Measurements from ENCODE around the gene KIF5C.

The KIF5C gene

DNA sequence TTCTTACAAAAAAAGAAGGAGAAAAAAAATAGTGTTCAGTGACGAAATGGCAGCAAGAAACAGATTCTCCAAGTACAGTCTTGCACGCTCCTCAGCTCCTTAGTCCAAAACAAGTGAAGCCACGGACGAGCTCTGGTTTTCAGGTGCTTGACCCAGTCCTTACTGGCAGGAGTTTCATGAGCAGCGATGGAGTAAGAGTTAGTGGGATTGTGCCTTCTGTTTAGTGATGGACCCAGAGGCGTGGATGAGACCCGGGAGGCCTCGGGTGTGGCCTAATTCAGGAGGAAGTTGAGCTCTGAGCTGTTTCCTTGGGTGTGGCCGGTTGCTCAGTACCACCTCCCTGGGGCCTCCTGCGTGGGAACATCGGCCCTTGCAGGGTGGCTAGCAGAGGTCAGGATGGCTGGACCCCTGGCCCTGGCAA lies 52.0 kb downstream of the KIF5C start:
- no peak for DNase-seq

DNA sequence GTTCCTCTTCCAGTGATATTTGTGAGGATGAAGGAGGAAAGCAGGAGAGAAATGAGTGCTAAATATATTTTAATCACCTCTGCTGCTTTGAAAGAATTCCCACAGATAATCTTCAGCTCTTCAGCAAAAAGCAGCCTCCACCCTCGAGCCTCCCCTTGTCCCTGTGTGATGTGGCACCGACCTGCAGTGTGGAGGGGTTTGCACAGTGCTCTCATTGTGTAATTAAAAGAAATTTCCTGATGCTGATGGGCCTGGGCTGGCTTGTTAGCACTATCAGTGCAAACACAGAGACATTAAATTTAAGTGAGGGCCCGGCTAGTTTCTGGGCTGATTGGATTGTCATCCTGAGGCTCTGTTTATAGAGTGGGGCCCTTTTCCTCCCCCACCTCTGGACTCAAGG lies 53.4 kb downstream of the KIF5C start:
- no peak for DNase-seq

DNA sequence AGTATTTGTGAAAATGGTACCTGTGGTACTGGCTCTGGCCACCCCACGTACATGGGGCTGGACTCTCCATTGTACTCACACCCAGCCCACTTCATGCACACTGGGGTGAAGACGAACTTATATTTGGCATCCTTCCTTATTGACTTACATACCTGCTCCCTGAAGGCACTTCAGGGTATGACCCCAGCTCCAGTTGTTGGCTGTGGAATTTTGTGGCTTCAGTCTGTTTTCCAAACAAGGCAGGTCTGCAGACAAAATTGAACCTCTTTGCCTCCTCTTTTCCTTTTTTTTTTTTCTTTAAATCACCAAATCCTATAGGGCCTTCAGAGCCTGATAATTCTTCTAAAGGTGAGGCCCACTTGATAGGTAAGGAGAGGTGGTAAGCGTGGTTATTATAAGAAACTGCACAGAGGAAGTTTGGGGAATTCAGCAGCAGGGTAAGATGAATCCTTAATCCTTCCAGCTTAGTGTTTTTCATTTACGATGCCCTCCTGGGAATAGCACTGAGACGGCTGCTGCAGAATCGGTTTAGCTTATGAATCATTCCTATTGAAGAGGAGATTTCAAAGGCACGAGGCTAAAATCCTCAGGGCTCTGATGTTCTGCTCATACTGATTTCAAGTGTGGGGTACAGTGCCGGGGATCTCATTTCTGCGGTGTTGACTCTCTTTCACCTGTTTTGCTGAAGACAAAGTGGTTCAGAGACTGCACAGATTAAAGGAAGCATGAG lies 55.2 kb downstream of the KIF5C start:
- DNase-seq = no peak

DNA sequence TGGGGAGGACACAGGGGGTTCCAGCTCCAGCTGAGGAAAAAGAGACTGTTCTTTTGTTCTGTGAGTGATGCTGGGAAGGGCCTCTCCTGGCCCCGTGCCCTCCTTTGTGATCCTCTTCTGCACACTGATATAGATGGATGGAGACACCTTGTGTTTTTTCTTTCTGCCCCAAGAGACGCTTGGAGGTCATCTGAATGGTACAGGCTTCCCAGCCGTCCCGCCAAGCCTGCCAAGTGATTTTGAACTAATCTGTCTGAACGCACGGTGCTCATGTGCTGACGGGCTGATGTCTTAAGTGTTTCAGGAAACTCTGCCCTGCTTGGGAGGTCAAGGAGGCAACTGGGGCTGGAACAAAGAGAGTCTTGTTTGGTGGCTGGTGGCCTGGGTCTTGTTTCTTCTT lies 57.5 kb downstream of the KIF5C start:
- no peak for DNase-seq

DNA sequence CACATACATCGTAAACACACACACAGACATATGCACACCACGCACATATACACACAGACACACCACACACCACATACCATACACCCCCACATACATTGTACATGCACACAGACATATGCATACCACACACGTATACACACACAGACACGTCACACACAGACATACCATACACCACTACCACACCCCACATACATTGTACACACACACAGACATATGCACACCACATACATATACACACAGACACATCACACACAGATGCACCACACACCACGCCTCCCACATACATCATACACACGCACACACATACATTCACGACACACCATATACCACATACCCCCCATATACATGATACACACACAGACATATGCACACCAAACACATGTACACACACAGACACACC lies 58.4 kb downstream of the KIF5C start:
- DNase-seq = no peak

DNA sequence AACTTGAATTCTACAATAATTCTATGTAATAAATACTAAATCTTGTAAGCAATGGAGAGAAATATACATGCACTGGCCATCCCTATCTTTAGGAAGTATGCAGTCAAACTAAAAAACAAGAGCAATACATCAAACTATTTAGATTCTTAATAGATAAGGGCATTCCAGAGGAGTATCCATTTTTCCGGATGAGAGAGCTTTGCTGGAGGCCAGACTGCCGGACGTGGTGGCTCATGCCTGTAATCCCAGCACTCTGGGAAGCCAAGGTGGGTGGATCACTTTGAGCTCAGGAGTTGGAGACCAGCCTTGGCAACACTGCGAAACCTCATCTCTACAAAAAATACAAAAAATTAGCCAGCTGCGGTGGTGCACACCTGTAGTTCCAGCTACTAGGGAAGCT lies 60.8 kb downstream of the KIF5C start:
- DNase-seq = no peak

DNA sequence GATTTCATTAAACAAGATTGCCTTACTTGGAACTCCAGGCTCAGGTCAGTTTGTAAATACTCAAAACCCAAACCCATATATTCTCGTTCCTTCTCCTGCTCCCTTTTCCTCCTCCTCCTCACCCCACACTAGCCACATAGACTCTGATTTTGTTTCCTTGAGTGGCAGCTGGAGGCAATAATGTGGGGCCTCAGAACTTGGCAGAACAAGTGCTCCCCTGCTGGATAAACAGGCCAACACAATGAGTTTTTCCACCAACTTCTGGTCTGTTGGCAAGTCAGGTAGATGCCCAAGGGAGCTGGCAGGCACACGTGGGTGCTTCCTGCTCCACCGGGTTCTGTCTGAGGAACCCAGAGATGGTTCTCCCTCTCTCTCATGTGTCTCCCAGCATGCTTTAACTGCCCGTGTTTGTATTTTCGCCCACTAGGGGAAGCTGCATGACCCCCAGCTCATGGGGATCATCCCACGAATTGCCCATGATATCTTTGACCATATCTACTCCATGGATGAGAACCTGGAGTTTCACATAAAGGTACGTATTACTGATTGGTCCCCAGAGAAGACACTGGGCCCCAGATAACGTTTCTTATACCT lies 61.9 kb downstream of the KIF5C start:
- no peak for DNase-seq

DNA sequence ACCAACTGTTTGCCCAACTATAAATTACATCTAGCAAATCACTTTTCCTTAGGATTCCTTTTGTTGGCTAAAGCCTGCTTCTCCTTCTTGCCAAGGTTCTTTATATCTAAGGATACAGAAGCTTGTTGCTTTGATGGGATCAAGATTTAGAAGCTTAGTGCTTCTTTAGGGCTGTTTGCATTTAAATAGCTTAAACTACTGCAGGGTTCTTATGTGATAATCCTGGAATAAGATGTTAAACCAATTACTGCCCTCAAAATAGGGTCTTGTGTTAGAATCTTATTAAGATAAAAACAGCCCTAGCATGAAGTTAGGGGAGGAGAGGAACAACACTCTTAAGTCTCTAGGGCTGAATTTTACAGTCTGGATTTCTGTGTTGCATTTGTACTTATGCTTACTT lies 64.2 kb downstream of the KIF5C start:
- no peak for DNase-seq

DNA sequence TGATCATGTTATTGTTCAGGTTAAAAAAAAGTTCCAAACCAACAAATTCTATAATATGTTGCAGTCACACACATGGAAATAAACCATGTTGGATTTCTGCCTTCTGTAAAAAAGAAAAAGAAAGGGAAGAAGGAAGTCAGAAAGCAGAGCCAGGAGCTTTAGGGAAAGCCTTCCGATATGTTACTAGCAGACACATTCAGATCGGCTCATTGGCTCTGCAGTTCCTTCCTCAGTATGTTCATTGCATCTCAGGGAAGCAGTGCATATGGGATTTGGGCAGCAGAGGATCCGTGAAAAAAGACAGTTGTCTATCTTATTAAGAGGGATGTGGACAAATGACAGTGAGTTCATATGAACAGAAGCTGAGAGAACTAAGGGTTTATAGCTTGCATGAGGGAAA lies 68.1 kb downstream of the KIF5C start:
- DNase-seq = no peak

DNA sequence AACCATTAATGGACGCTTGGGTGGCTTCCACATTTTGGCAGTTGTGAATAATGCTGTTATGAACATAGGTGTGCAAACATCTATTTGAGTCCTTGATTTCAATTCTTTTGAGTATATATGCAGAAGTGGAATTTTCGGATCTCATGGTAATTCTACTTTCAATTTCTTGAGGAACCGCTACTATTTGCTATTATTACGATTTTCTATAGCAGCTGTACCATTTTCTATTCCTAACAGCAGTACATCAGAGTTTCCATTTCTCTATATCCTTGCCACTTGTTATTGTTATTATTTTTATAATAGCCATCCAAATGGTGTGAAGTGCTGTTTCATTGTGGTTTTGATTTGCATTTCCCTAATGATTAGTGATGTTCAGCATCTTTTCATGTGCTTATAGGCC lies 69.5 kb downstream of the KIF5C start:
- no peak for DNase-seq

DNA sequence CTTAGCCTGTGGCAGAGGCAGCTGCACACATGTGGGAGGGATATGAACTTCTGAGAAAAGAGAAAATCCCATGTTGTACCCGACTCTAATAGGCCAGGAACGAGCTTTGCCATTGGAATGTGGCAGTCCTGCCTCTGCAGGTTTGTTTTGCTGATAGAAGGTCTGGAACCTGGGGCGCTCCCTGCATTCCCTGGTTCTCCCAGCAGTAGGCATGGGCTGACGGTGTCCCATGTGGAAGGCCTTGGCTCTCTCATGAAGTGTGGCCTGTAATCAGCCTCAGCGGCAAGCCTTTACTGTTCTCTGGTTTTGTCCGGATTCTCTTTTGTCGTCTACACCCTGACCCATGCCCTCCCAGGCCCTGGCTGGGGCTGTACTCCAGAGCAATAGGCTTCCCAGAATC lies 72.3 kb downstream of the KIF5C start:
- no peak for DNase-seq

DNA sequence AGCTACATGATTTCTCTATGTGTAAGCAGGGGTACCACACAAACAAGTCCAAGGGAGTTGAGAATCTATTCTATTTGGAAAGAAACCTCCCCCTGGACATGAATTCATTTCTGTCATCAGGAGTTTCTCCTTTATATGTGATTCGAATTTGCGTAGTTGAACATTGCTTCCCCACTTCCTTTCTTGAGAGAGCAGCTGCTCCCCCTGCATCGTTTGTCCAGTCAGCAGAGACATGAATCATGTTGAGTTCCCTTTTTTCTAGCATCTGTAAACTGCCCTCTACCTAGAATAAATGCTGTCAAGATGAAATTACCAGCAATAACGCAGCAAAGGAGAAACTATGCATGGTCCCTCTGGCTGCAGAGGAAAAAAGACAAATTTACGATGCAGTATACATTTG lies 73.8 kb downstream of the KIF5C start:
- DNase-seq = no peak

DNA sequence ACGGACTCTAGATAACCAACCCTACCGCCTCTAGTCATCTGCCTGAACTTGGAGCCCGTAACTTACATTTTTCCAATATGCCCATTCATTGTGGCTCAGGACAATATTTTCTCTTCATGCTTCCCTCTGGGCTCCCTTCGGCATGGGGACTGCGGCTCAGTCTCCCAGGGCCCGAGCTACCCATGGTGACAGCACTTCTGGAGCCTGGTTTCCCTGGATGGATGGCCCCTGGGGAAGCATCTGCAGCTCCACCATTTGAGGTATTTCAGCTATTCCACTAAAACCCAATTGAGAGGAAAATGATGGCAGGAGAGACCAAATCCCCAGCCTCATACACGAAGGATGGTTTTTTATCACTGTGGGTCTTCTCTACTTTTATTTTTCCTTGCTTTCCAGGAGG lies 74.3 kb downstream of the KIF5C start:
- no peak for DNase-seq

DNA sequence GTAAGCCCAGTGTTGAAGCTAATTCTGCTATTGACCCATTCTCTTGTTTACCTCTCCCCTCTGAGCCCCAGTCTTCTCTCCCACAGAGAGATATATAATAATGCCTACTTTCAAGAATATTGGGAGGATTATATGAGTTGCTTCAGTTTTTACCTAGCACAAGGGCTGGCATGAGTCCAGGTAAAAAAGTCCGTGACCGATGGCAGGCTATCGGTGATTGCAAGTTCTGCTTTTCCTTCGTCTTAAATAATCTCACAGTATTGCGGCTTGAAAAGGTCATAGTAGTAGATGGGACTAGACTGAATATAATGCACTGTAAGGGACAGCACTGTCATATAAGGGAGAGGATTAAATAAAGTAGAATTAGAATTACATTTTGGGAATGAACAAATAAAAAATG lies 77.6 kb downstream of the KIF5C start:
- no peak for DNase-seq

DNA sequence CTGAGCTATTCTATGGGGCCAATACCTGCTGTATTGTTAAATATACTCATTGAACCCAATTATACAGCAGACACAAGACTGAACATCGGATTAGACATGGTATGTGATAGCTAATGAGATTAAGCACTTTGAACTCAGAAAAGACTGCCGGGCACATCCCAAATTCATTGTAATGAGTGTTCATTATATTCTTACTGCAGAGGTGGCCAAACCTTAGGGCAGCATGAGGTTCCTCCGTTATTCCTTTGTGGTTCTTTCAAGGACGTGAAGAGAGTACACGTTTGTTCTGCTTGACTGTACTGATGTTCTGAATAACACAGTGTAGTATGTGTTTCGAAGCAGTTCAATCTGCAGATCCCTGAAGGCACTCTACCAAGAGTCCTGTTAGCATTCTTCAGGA lies 78.4 kb downstream of the KIF5C start:
- no peak for DNase-seq

DNA sequence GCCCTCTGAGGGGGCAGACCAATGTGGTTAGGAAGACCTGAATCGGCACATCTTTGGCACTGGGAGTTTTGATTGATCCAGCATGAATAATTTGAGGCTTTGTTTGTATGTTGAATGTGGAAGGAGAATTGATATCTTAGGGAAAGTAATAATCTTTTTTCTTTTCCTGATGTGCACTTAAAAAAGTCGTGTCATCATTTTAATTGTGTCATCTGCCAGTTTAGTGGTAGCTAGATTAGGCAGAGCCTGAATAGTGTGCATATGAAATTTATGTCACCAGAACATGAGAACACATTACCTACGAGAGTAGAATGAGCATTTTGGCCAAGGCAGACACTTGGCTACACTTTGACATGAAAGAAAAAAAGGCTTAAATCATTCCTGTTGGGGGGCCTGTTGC lies 79.5 kb downstream of the KIF5C start:
- no peak for DNase-seq

DNA sequence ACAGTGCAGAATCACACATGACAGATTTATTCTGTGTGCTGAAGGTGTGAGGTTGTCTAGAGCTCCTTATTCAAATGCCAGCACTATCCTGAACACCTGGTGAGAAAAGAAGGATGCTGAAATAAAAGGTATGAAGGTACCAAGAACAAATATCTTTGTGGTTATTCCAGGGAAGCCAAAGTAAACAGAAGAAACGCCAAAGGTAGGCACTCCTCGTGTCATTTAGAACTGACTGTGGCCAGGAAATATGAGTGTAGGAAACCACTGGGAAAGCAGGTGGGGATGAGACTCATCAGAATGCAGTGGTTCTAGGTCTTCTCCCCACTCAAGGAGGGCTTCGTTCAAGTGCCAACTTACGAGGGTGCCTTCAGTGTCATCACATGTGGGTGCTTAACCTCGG lies 80.8 kb downstream of the KIF5C start:
- no peak for DNase-seq

DNA sequence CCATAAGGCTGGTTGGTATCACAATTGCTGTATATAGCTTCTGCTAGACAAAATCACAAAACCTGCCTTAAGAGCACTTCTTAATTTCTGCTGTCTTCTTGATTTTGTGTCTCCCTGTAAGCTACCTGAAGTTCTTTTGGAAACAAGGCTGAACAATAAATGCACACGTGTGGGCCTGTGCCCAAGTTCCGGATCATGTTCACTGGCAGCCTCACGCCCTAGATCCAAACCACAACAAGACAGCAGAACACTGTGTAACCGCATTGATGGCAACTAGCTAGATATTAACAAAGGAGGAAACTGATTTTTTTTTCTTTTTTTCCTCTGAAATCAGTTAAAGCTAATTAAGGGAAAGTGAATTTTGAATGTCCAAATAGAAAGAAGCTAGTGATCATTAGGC lies 82.0 kb downstream of the KIF5C start:
- DNase-seq = no peak

DNA sequence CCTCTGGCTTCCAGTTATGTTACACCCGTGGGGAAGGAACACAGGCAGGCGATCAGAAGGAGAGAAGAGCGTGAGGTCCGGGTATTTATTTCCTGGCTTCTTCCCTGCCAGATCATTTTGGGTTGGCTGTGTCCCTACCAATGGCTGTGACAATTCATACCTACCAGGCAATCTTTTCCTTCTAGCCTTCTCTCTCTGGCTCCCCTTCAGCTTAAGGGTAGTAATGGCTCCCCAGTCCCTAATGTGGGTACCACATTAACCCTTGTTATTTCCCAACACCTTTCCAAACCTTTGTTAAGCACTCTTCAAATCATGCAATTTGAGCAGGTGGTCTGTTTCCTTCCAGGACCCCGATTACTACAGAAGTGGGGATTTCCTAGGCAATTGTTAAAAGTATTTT lies 84.7 kb downstream of the KIF5C start:
- no peak for DNase-seq

DNA sequence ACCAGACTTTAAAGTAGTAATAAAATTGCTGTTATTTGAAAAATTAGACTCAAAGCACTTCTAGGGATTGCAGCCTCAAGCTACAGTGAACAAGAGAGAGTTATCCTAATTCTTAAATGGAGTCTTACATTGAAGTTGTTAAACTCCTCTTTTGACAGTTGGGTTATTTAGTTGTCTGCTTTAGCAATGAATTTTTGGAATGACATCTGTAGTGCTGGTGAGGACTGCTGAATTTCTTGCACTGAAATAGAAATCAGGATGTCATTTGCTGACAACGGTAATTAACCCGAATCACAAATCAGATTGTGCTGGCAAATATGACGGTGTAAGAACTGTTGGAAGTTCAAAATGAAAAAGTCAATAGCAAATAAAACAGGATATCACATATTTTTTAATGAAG lies 85.5 kb downstream of the KIF5C start:
- no peak for DNase-seq

DNA sequence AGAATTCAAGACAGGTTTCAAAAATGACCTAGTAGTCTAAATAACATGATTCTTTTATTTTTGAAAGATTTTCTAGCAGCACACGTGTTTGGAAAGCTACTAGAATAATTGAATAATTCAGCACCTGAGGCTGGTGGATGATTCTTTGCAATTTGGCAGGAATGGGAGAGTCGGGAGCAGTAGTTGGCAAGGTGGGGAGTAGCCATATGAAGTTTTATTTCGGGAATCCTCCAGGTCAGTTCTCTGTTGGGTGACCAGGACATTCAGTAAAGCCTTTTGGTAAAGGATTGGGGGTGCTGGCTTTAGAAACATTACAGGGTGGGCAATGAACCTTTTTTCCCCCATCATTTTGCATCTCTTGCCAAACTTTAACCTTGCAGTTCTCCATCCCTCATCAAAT lies 88.4 kb downstream of the KIF5C start:
- DNase-seq = no peak

DNA sequence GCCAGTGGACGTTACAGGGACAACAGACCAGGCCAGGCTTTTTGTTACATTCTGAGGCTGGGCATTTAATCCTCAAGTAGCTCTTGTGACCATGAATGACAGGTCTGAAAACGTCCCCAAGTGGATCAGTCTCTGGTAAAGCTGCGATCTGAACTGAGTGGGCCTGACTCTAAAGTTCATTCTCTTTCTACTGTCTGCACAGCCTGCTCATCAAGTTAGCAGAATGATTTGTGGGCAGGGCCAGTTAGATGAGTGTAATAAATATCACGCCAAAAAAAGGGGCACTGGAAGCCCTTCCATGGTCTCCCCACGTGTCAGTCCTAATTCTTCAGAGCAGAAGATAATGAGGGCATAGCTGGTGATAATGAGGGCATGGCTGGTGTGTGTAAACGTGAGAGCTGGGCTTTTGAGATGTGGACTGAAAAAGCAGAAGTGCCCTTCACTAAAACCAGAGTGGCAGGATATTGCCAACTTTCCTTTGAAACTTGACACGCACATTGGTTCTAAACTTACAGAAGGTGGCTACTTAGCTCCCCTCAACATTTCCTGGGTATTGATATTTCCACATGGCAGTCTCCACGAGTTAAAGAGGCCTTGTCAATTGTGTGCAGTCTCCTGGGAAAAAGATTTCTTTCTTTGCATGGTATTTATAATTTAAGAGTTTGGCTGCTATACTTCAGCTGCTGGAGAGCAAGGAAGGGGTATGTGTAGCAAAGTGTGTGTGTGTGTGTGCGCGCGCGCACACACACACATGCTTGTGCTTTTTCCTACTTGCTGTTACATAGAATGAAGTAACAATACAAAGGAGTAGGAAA lies 90.8 kb downstream of the KIF5C start:
- no peak for DNase-seq

DNA sequence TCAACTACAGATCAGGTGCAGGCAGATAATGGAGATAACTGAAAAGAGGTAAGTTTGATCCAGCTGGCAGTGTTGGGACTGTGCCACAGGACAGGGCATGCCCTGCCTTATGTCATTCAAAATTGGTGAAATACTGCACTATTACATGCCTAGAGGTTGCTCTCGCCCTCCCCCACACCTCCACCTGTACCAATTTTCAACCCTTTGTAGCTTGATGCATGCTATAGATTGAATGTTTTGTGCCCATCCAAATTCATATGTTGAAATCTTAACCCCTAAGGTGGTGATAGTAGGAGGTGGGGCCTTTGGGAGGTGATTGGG lies 91.4 kb downstream of the KIF5C start:
- no peak for DNase-seq

DNA sequence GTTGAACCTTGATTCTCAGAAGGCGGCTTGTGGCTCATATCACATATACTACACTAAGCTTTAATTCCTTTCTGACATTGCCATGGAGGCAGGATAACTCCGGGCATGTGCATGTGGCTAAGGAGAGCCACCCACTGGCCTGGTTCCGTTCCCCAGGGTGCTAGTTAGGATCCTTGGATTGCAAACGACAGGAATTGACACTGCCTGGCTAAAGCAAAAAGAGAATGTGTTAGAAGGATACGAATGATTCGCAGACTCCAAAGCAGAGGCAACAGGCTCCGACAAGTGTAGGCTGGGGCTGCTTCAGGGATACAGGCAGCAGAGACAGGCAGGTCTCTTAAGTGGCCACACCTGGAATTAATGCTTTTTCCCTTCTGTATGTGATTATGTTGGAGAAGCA lies 92.0 kb downstream of the KIF5C start:
- no peak for DNase-seq

DNA sequence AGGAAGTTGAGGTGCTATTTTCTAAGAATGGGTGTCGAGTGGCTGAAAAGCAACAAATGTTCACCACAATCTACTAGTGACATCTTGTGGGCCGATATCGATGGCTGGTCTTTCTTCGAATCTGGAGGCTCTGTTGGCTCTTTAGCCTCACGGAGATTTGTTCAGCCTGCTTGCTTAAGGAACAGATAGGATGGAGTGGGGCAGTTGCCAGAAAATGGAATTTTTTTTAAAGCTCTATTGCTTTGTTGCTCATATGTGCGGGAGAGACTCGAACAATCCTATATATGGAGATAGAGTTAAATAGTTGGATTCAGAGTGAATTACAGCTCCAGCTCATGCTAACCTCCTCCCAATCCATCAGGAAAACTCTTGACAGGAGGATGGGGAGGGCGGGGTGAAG lies 92.6 kb downstream of the KIF5C start:
- no peak for DNase-seq

Data from NCI-H226 (cell line).